ENCODE data around the gene SOCS1. TPM values are rescaled to one million over a fixed set of nuclear protein-coding genes. Genes with fewer than 3 reads are reported as not detected.

SOCS1 gene
- total RNA-seq, 1 experiment from 2014 or later = 2.6 TPM

DNA sequence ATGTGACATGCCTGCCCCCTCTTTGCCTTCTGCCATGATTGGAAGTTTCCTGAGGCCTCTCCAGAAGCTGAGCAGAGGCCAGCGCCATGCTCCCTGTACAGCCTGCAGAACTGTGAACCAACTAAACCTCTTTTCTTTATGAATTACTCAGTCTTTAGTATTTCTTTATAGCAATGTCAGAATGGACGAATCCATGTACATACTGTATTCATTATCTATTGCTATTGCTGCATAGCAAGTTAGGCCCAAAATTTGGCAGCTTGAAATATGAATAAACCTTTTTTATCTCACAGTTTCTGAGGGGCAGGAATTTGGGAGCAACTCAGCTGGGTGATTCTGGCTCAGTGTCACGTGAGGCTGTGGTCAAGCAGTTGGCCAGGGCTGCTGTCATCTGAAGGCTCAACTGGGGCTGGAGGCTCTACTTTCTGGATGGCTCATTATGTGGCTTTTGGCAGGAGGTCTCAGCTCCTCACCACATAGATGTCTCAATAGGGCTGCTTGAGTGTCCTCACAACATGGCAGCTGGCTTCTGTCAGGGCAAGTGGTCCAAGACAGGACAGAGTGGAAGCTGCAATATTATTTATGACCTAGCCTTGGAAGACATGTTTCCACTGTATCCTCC, 40.0 kb downstream of the SOCS1 start:
- POLR2A ChIA-PET (ENCODE audit: low non-redundant PET) = no interaction called here
- CTCF ChIA-PET = no interaction called here
- no peaks in the 10 kb centered on the region for H3K4me1 ChIP-seq (ENCODE audit: insufficient read depth, low read length, poor library complexity, severe bottlenecking)
- H3K27me3 ChIP-seq (replicated peaks; ENCODE audit: insufficient read depth, low read depth, low read length, poor library complexity) = no peaks in the 10 kb centered on the region
- H3K36me3 ChIP-seq (ENCODE audit: insufficient read depth, low read length, poor library complexity, severe bottlenecking) = no peaks in the 10 kb centered on the region
- intact Hi-C loops (cut with micrococcal nuclease; ENCODE audit: unreplicated experiment) = no loop called here
- no peak for DNase-seq (ENCODE audit: low spot score)
- BruUV-seq (replicated peaks) = no TSS peak
- peaks cover 11% of the 10 kb centered on the region for H3K9me3 ChIP-seq (ENCODE audit: low read depth, low read length, poor library complexity, severe bottlenecking)
- TF ChIP-seq, protein P1, sequence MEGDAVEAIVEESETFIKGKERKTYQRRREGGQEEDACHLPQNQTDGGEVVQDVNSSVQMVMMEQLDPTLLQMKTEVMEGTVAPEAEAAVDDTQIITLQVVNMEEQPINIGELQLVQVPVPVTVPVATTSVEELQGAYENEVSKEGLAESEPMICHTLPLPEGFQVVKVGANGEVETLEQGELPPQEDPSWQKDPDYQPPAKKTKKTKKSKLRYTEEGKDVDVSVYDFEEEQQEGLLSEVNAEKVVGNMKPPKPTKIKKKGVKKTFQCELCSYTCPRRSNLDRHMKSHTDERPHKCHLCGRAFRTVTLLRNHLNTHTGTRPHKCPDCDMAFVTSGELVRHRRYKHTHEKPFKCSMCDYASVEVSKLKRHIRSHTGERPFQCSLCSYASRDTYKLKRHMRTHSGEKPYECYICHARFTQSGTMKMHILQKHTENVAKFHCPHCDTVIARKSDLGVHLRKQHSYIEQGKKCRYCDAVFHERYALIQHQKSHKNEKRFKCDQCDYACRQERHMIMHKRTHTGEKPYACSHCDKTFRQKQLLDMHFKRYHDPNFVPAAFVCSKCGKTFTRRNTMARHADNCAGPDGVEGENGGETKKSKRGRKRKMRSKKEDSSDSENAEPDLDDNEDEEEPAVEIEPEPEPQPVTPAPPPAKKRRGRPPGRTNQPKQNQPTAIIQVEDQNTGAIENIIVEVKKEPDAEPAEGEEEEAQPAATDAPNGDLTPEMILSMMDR (conservative IDR thresholded peaks at IDR 0.05; ENCODE audit: low read depth, low read length) = no peak
- no peak for TF ChIP-seq EZH2 (IDR thresholded peaks at IDR 0.05; ENCODE audit: borderline replicate concordance, low read depth, low read length, poor library complexity, severe bottlenecking)
- no peak overlapping the region for H3K27ac ChIP-seq (ENCODE audit: low read depth, low read length, poor library complexity, severe bottlenecking)
- no peak overlapping the region for H3K4me3 ChIP-seq (ENCODE audit: low read depth, low read length, poor library complexity, severe bottlenecking)

DNA sequence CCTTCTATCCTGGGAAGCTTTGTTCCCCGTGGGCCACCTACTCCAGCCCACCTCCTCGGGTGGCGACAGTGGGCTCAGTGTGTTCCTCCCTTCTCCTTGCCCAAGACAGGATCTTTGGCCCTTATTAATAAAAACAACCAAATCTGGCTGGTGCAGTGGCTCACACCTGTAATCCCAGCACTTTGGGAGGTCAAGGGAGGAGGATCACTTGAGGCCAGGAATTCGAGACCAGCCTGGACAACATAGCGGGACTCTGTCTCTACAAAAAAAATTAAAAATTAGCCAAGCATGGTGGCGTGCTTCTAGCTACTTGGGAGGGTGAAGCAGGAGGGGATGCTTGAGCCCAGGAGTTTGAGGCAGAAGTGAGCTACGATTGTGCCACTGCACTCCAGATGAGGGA, 42.2 kb downstream of the SOCS1 start:
- no peak for DNase-seq (ENCODE audit: low spot score)
- intact Hi-C loops (cut with micrococcal nuclease; ENCODE audit: unreplicated experiment) = no loop called here

DNA sequence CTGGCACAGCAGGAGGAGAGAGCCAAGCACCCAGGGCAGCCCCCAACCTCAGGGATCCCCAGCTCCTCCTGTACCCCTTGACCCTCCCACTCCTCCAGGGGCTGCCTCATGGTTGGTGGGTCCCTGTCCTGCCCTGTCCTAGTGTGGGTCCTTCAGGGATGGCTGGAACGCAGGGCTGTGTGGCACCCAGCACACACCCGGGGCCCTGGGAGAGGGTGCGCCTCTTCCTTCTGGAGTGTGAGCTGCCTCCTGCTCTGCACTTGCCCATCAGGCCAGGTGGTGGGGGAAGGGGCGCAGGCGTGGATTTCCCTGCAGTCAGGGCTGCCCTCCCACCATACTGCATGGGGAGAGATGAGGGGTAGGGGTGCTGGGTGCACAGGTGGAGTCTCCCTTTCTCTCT, 42.6 kb downstream of the SOCS1 start:
- ChIA-PET POLR2A (ENCODE audit: low non-redundant PET) (interaction anchor here (0.6 kb wide), 2 partner anchors 101 to 122 kb away, joined by 5 to 10 read pairs; no protein-coding TSS in a partner anchor), CTCF (no interaction called here)
- intact Hi-C loops (cut with micrococcal nuclease; ENCODE audit: unreplicated experiment) = no loop called here
- Histone ChIP-seq H3K36me3 (ENCODE audit: insufficient read depth, low read length, poor library complexity, severe bottlenecking) (no peaks in the 10 kb centered on the region), H3K27ac (ENCODE audit: low read depth, low read length, poor library complexity, severe bottlenecking) (no peak overlapping the region), H3K4me3 (ENCODE audit: low read depth, low read length, poor library complexity, severe bottlenecking) (no peak overlapping the region), H3K4me1 (ENCODE audit: insufficient read depth, low read length, poor library complexity, severe bottlenecking) (no peaks in the 10 kb centered on the region), H3K9me3 (ENCODE audit: low read depth, low read length, poor library complexity, severe bottlenecking) (peaks cover 3% of the 10 kb centered on the region), H3K27me3 (replicated peaks; ENCODE audit: insufficient read depth, low read depth, low read length, poor library complexity) (no peaks in the 10 kb centered on the region)
- no peak for DNase-seq (ENCODE audit: low spot score)
- BruUV-seq (replicated peaks) = no TSS peak
- TF ChIP-seq EZH2 (IDR thresholded peaks at IDR 0.05; ENCODE audit: borderline replicate concordance, low read depth, low read length, poor library complexity, severe bottlenecking) = no peak
- TF ChIP-seq, protein P1 (conservative IDR thresholded peaks at IDR 0.05; ENCODE audit: low read depth, low read length) = no peak

More for the DNA sequence above, 42.2 kb downstream of the SOCS1 start:
- Histone ChIP-seq H3K27me3 (replicated peaks; ENCODE audit: insufficient read depth, low read depth, low read length, poor library complexity) (no peaks in the 10 kb centered on the region), H3K36me3 (ENCODE audit: insufficient read depth, low read length, poor library complexity, severe bottlenecking) (no peaks in the 10 kb centered on the region), H3K4me3 (ENCODE audit: low read depth, low read length, poor library complexity, severe bottlenecking) (no peak overlapping the region), H3K9me3 (ENCODE audit: low read depth, low read length, poor library complexity, severe bottlenecking) (peaks cover 7% of the 10 kb centered on the region), H3K27ac (ENCODE audit: low read depth, low read length, poor library complexity, severe bottlenecking) (no peak overlapping the region), H3K4me1 (ENCODE audit: insufficient read depth, low read length, poor library complexity, severe bottlenecking) (no peaks in the 10 kb centered on the region)
- BruUV-seq (replicated peaks) = no TSS peak
- CTCF ChIA-PET = no interaction called here
- POLR2A ChIA-PET (ENCODE audit: low non-redundant PET) = interaction anchor here (0.6 kb wide), 1 partner anchor 101 kb away, joined by 5 read pairs; no protein-coding TSS in a partner anchor
- no peak for TF ChIP-seq EZH2 (IDR thresholded peaks at IDR 0.05; ENCODE audit: borderline replicate concordance, low read depth, low read length, poor library complexity, severe bottlenecking)
- TF ChIP-seq, protein P1 (conservative IDR thresholded peaks at IDR 0.05; ENCODE audit: low read depth, low read length) = no peak

Measured in A673 (cell line).